Measurements from ENCODE around the gene CCL26. TPM values are rescaled to one million over a fixed set of nuclear protein-coding genes. Genes with fewer than 3 reads are reported as not detected.
"Not testable (repeated sequence)": the region's sequence is repeated elsewhere in the genome, so short reads cannot be mapped to it uniquely, and the experiment has no call there.

Gene CCL26
- total RNA-seq, 1 donor from 2014 or later = not detected

GRCh38 chr7:75723444-75723843, 48.6 kb downstream of the CCL26 start:
- ChIA-PET POLR2A (interaction anchor here (1.8 kb wide), 1 partner anchor 16 kb away, joined by 4 read pairs; the partner anchor contains the start of gene HIP1), CTCF (interaction anchor here (1.3 kb wide), 1 partner anchor 39 kb away, joined by 4 read pairs; no protein-coding TSS in a partner anchor)
- DNase-seq (no peak), ATAC-seq (ENCODE audit: low read depth) (no peak)
- Mint-ChIP-seq H3K27me3 (no peaks in the 10 kb centered on the region), H3K9me3 (no peaks in the 10 kb centered on the region), H3K4me1 (peaks cover 30% of the 10 kb centered on the region), H3K27ac (no peak overlapping the region), H3K36me3 (ENCODE audit: low read depth) (no peaks in the 10 kb centered on the region), H3K4me3 (no peak overlapping the region)
- TF ChIP-seq CTCF (IDR thresholded peaks at IDR 0.05) = no peak
- intact Hi-C loops (cut with micrococcal nuclease) = no loop called here

DNA sequence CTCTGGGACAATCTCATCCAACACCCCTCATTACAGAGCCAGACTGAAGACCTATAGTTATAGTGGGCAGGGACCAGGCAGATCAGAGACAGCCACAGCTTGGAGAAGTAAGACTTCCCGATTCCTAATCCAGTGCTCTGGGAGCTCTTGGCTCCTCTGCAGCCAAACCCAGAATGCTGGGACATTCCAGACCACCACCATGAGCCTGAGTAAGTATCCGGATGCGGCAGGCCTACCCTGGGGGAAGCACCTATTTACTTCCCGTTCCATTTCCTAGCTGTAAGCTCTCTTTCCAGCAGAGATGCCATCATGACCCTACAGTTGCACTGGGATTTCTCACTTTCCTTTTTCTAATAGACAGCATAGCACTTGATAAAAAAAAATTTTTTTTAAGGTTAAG, 49.6 kb downstream of the CCL26 start:
- ATAC-seq (ENCODE audit: low read depth) (no peak), DNase-seq (no peak)
- intact Hi-C loops (cut with micrococcal nuclease) = no loop called here
- POLR2A ChIA-PET = no interaction called here
- no peaks in the 10 kb centered on the region for H3K9me3 Mint-ChIP-seq
- no peaks in the 10 kb centered on the region for H3K36me3 Mint-ChIP-seq (ENCODE audit: low read depth)
- H3K27me3 Mint-ChIP-seq = no peaks in the 10 kb centered on the region
- no peak for TF ChIP-seq CTCF (IDR thresholded peaks at IDR 0.05)
- no peak overlapping the region for H3K4me3 Mint-ChIP-seq
- peaks cover 22% of the 10 kb centered on the region for H3K4me1 Mint-ChIP-seq
- H3K27ac Mint-ChIP-seq = no peak overlapping the region
- CTCF ChIA-PET = no interaction called here

- DNase-seq; H3K27ac Mint-ChIP-seq; H3K9me3 Mint-ChIP-seq; CTCF ChIA-PET; intact Hi-C loops (cut with micrococcal nuclease); POLR2A ChIA-PET; H3K4me3 Mint-ChIP-seq; ATAC-seq (ENCODE audit: low read depth); H3K27me3 Mint-ChIP-seq; H3K36me3 Mint-ChIP-seq (ENCODE audit: low read depth): not testable (repeated sequence)
- H3K4me1 Mint-ChIP-seq = peaks cover 22% of the 10 kb centered on the region
These were observed 50.1 kb downstream of the CCL26 start for GRCh38 chr7:75721922-75722321.

GRCh38 chr7:75721426-75721825, 50.6 kb downstream of the CCL26 start:
- Mint-ChIP-seq H3K4me1 (peaks cover 22% of the 10 kb centered on the region), H3K27me3 (no peaks in the 10 kb centered on the region), H3K9me3 (no peaks in the 10 kb centered on the region), H3K27ac (no peak overlapping the region), H3K36me3 (ENCODE audit: low read depth) (no peaks in the 10 kb centered on the region), H3K4me3 (no peak overlapping the region)
- DNase-seq = no peak
- ChIA-PET POLR2A (interaction anchor here (0.6 kb wide), 1 partner anchor 18 kb away, joined by 3 read pairs; no protein-coding TSS in a partner anchor), CTCF (no interaction called here)
- intact Hi-C loops (cut with micrococcal nuclease) = no loop called here
- TF ChIP-seq CTCF (IDR thresholded peaks at IDR 0.05) = no peak
- ATAC-seq (ENCODE audit: low read depth) = no peak

DNA sequence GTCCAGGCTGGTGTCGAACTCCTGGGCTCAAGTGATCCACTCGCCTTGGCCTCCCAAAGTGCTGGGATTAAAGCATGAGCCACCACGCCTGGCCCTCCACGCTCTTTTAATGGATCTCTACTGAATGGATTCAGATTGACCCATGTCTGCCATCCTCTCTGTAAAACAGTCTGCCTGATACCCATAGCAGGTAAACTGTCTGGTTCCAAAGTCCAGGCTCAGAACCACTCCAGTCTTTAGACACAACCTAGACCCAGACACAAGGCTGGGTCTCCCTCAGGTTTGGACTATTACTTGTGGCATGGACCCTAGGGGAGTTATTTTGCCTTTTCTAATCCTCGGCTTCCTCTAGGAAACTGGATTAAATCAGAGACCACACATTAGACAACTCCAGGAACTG, 52.4 kb downstream of the CCL26 start:
- intact Hi-C loops (cut with micrococcal nuclease) = no loop called here
- H3K4me3 Mint-ChIP-seq = no peak overlapping the region
- no peak overlapping the region for H3K27ac Mint-ChIP-seq
- TF ChIP-seq CTCF (IDR thresholded peaks at IDR 0.05) = no peak
- ChIA-PET POLR2A (no interaction called here), CTCF (no interaction called here)
- no peaks in the 10 kb centered on the region for H3K27me3 Mint-ChIP-seq
- H3K4me1 Mint-ChIP-seq = peaks cover 9% of the 10 kb centered on the region
- ATAC-seq (ENCODE audit: low read depth) = no peak
- DNase-seq = no peak
- peaks cover 4% of the 10 kb centered on the region for H3K9me3 Mint-ChIP-seq
- peaks cover 2% of the 10 kb centered on the region for H3K36me3 Mint-ChIP-seq (ENCODE audit: low read depth)

Other genes with a start within 250 kb of the CCL26 start
- 6.1 and 7.9 TPM in 2 replicates for gene HIP1, start 33.3 kb downstream of the CCL26 start, total RNA-seq
- gene CCL24, start 41.6 kb upstream of the CCL26 start, total RNA-seq = 0.81 and 1.2 TPM in 2 replicates
- 28.4 and 32.8 TPM in 2 replicates for gene RHBDD2, start 106.8 kb upstream of the CCL26 start, total RNA-seq
- gene POR, start 142.9 kb upstream of the CCL26 start, total RNA-seq = 63.5 and 66.8 TPM in 2 replicates
- 95.6 and 104 TPM in 2 replicates for gene TMEM120A, start 222.4 kb upstream of the CCL26 start, total RNA-seq